H1 (cell line): ENCODE results near the gene GCLM. TPM values are rescaled to one million over a fixed set of nuclear protein-coding genes. Genes with fewer than 3 reads are reported as not detected.

Experiments
- CTCF ChIA-PET: fragments of 300-600 bp; sonication (Branson Sonifier 250); formaldehyde crosslinking; loops from one replicate; lab custom pipeline; 2021; ENCODE audit not compliant: partially characterized antibody; lab: Charles Lee
- POLR2A ChIA-PET: fragments of 300-600 bp; sonication (Branson Sonifier 250); formaldehyde crosslinking; loops from one replicate; lab custom pipeline; 2021; ENCODE audit warnings: inconsistent platforms; ENCODE audit not compliant: partially characterized antibody; lab: Charles Lee
- DNase-seq, 2 experiments: peaks; one replicate each; pipeline versions ENCODE4 v3.0.0 to v3.0.0-alpha.2; 2010 to 2022; ENCODE audit warnings: low spot score in 2 of 2, low read depth in 1 of 2, mixed read lengths in 1 of 2
- FAIRE-seq: peaks from 2 replicates; lab custom pipeline; 2011; peaks lifted over from hg19 to GRCh38; lab: Jason Lieb, UNC
- H2AFZ ChIP-seq: 2 replicates; pipeline ENCODE4 v1.8.1; 2012; ENCODE audit warnings: low read length, inconsistent platforms
- H2AK5ac ChIP-seq: 2 replicates; pipeline ENCODE4 v1.6.1; 2013; ENCODE audit warnings: low read depth, low read length
- H2BK120ac ChIP-seq: replicated peaks from 2 replicates; pipeline ENCODE3; 2013; ENCODE audit warnings: low read depth, low read length, inconsistent platforms
- H2BK12ac ChIP-seq: 2 replicates; pipeline ENCODE4 v1.6.1; 2013; ENCODE audit warnings: low read depth, low read length
- H2BK15ac ChIP-seq: 2 replicates; pipeline ENCODE4 v1.6.1; 2013; ENCODE audit warnings: low read length
- H2BK20ac ChIP-seq: 2 replicates; pipeline ENCODE4 v1.6.1; 2013; ENCODE audit warnings: low read length
- H2BK5ac ChIP-seq: 2 replicates; pipeline ENCODE4 v1.6.1; 2013; ENCODE audit warnings: low read depth, low read length
- H3K14ac ChIP-seq: 2 replicates; pipeline ENCODE4 v1.6.1; 2013; ENCODE audit warnings: inconsistent platforms; ENCODE audit not compliant: insufficient read length
- H3K18ac ChIP-seq: 2 replicates; pipeline ENCODE4 v1.6.1; 2013; ENCODE audit warnings: low read length; ENCODE audit errors: extremely low read depth
- H3K23ac ChIP-seq: 2 replicates; pipeline ENCODE4 v1.6.1; 2013; ENCODE audit warnings: inconsistent platforms; ENCODE audit not compliant: insufficient read length
- H3K23me2 ChIP-seq: 2 replicates; pipeline ENCODE4 v1.6.1; 2013; ENCODE audit warnings: low read depth, low read length
- H3K27ac ChIP-seq: 2 replicates; pipeline ENCODE4 v1.6.1; 2011; ENCODE audit warnings: low read depth, low read length, inconsistent platforms
- H3K27me3 ChIP-seq, 4 experiments: replicated peaks in 1 of 4; 1 replicate in 1 of 4; 2 replicates in 3 of 4; pipeline versions ENCODE4 v1.6.1 to v1.8.1; 2011 to 2013; ENCODE audit warnings: low read length in 3 of 4, mild to moderate bottlenecking in 3 of 4, inconsistent platforms in 2 of 4, mixed read lengths in 2 of 4, moderate library complexity in 1 of 4; ENCODE audit not compliant: control insufficient read depth in 3 of 4, insufficient read depth in 3 of 4; ENCODE audit errors: extremely low read depth in 1 of 4
- H3K36me3 ChIP-seq, 4 experiments: 2 replicates each; pipeline versions ENCODE4 v1.6.1 to v1.8.1; 2011 to 2013; ENCODE audit warnings: mild to moderate bottlenecking in 4 of 4, low read length in 3 of 4, moderate library complexity in 2 of 4, control low read depth in 1 of 4, inconsistent platforms in 1 of 4; ENCODE audit not compliant: insufficient read depth in 4 of 4, control insufficient read depth in 2 of 4
- H3K4ac ChIP-seq: replicated peaks from 2 replicates; pipeline ENCODE3; 2013; ENCODE audit warnings: low read length, low read depth, mixed read lengths, inconsistent platforms; ENCODE audit not compliant: insufficient read length
- H3K4me1 ChIP-seq, 4 experiments: replicated peaks in 1 of 4; 1 replicate in 1 of 4; 2 replicates in 3 of 4; pipeline versions ENCODE4 v1.6.1 to v1.8.1; 2011 to 2013; ENCODE audit warnings: low read length in 3 of 4, inconsistent platforms in 2 of 4, mixed read lengths in 1 of 4; ENCODE audit not compliant: insufficient read depth in 4 of 4, control insufficient read depth in 3 of 4
- H3K4me2 ChIP-seq, 2 experiments: 2 replicates each; pipeline versions ENCODE4 v1.6.1 to v1.8.1; 2011 to 2013; ENCODE audit warnings: low read depth in 2 of 2, low read length in 2 of 2, control low read depth in 1 of 2, inconsistent platforms in 1 of 2, mild to moderate bottlenecking in 1 of 2; ENCODE audit not compliant: insufficient read depth in 1 of 2
- H3K4me3 ChIP-seq, 4 experiments: fragments of 200-600, 300-600 bp in 1 of 4; sonication (generic), shearing (Covaris generic), sonication (Bioruptor Twin) in 1 of 4; 2 replicates each; pipeline versions ENCODE4 v1.5.1 to v1.8.1; 2011 to 2016; ENCODE audit warnings: low read length in 4 of 4, low read depth in 3 of 4, control low read depth in 2 of 4, inconsistent platforms in 2 of 4, mild to moderate bottlenecking in 2 of 4, mixed read lengths in 1 of 4, moderate library complexity in 1 of 4; ENCODE audit not compliant: insufficient read depth in 2 of 4; ENCODE audit errors: extremely low read depth in 1 of 4
- H3K56ac ChIP-seq: replicated peaks from 2 replicates; pipeline ENCODE3; 2013; ENCODE audit warnings: low read depth, mild to moderate bottlenecking, mixed read lengths, low read length, inconsistent platforms; ENCODE audit not compliant: insufficient read length
- H3K79me1 ChIP-seq: 2 replicates; pipeline ENCODE4 v1.6.1; 2013; ENCODE audit warnings: low read depth, low read length, control low read depth
- H3K79me2 ChIP-seq, 2 experiments: 2 replicates each; pipeline versions ENCODE4 v1.6.1 to v1.8.1; 2012 to 2013; ENCODE audit warnings: low read length in 2 of 2, mild to moderate bottlenecking in 2 of 2, inconsistent platforms in 1 of 2; ENCODE audit not compliant: insufficient read depth in 2 of 2, control insufficient read depth in 1 of 2
- H3K9ac ChIP-seq, 4 experiments: replicated peaks in 1 of 4; 1 replicate in 1 of 4; 2 replicates in 3 of 4; pipeline versions ENCODE4 v1.6.1 to v1.8.1; 2011 to 2013; ENCODE audit warnings: low read depth in 3 of 4, low read length in 3 of 4, control low read depth in 2 of 4, mild to moderate bottlenecking in 2 of 4, moderate library complexity in 2 of 4, inconsistent platforms in 1 of 4; ENCODE audit errors: extremely low read depth in 1 of 4
- H3K9me3 ChIP-seq, 2 experiments: 2 replicates each; pipeline versions ENCODE4 v1.6.1 to v1.8.1; 2012 to 2013; ENCODE audit warnings: mild to moderate bottlenecking in 2 of 2, moderate library complexity in 2 of 2, control low read depth in 1 of 2, inconsistent platforms in 1 of 2, low read depth in 1 of 2, low read length in 1 of 2, mixed read lengths in 1 of 2; ENCODE audit not compliant: insufficient read depth in 2 of 2
- H4K20me1 ChIP-seq, 2 experiments: replicated peaks in 1 of 2; 2 replicates each; pipeline versions ENCODE3 to v1.8.1; 2011 to 2013; ENCODE audit warnings: inconsistent platforms in 2 of 2, low read length in 2 of 2, mild to moderate bottlenecking in 1 of 2; ENCODE audit not compliant: insufficient read depth in 2 of 2, control insufficient read depth in 1 of 2
- H4K5ac ChIP-seq: 2 replicates; pipeline ENCODE4 v1.6.1; 2013; ENCODE audit warnings: low read length, low read depth, mixed read lengths, inconsistent platforms; ENCODE audit not compliant: insufficient read length
- H4K8ac ChIP-seq: 2 replicates; pipeline ENCODE4 v1.8.0; 2013; ENCODE audit warnings: mild to moderate bottlenecking, moderate library complexity, low read length, inconsistent platforms; ENCODE audit not compliant: insufficient read depth; ENCODE audit errors: extremely low read depth
- H4K91ac ChIP-seq: replicated peaks from 2 replicates; pipeline ENCODE3; 2013; ENCODE audit warnings: low read length, mixed read lengths, inconsistent platforms; ENCODE audit not compliant: insufficient read length
- CEBPB ChIP-seq: IDR thresholded peaks from 2 replicates; pipeline ENCODE4 v1.6.1; 2012; ENCODE audit warnings: low read depth, low read length
- CREB1 ChIP-seq: IDR thresholded peaks from 2 replicates; pipeline ENCODE4 v1.6.1; 2012; ENCODE audit warnings: inconsistent platforms
- GABPA ChIP-seq: IDR thresholded peaks from 2 replicates; pipeline ENCODE4 v1.6.1; 2011; ENCODE audit warnings: mild to moderate bottlenecking, low read length, moderate library complexity, borderline replicate concordance; ENCODE audit not compliant: insufficient read depth
- MAFK ChIP-seq: IDR thresholded peaks from 2 replicates; pipeline ENCODE4 v1.6.1; 2012; ENCODE audit warnings: low read depth, mild to moderate bottlenecking, improper control_type of control experiment, low read length
- NANOG ChIP-seq: IDR thresholded peaks from 2 replicates; pipeline ENCODE4 v1.6.1; 2011; ENCODE audit warnings: low read length, low read depth, mild to moderate bottlenecking, inconsistent platforms; ENCODE audit not compliant: insufficient read depth, poor library complexity, severe bottlenecking
- POLR2A ChIP-seq, 2 experiments: IDR thresholded peaks; 1 replicate in 1 of 2; 2 replicates in 1 of 2; pipeline ENCODE4 v1.6.1; 2011; ENCODE audit warnings: low read depth in 2 of 2, low read length in 2 of 2, mild to moderate bottlenecking in 2 of 2; ENCODE audit errors: control extremely low read depth in 1 of 2
- WGBS, 2 experiments: shearing (Covaris generic) in 1 of 2; methylation state at CpG; one replicate each; pipeline versions ENCODE4 v1.1.6 to v1.1.7; 2013 to 2015; ENCODE audit warnings: low lambda C conversion rate in 2 of 2, mixed read lengths in 2 of 2, inconsistent platforms in 1 of 2, low coverage in 1 of 2, missing lambda C conversion rate in 1 of 2; ENCODE audit not compliant: insufficient replicate concordance in 2 of 2, insufficient coverage in 1 of 2, insufficient read length in 1 of 2; ENCODE audit errors: extremely low coverage in 1 of 2, missing lambda C conversion rate in 1 of 2; 5-methylcytosine and 5-hydroxymethylcytosine counted together
- polyA plus RNA-seq, 7 experiments: library from polyadenylated mRNA; depleted of rRNA in 3 of 7; stranded (reverse) in 5 of 7; unstranded in 2 of 7; fragments of >200 nt in 5 of 7; fragments of 200-250 nt in 2 of 7; gene quantifications; 1 replicate in 5 of 7; 2 replicates in 1 of 7; 4 replicates in 1 of 7; pipeline versions ENCODE4 v1.2.1 to v1.2.3, GENCODE V29; 2011 to 2013; ENCODE audit warnings: missing spikeins in 2 of 7, mixed read lengths in 2 of 7
- total RNA-seq: library from RNA; stranded (reverse); fragmentation: NEBNext Ultra II Directional; extraction: Animal tissue kit (Norgen Biotek cat#: 25700); gene quantifications from 2 replicates; pipeline ENCODE4 v1.2.1, GENCODE V29; 2021

The GCLM gene
- total and polyA plus RNA-seq, 2 of the 8 experiments (the other 6 are each of a cell fraction or from before 2014, with no cell fraction given): 3.1 to 12.8 TPM

GRCh38 chr1:93906480-93906879 lies 2.8 kb downstream of the GCLM start:
- H3K23ac ChIP-seq: no peak overlapping the region
- no peak overlapping the region for H2BK5ac ChIP-seq
- H3K14ac ChIP-seq: no peak overlapping the region
- ChIA-PET POLR2A (no interaction called here), CTCF (no interaction called here)
- no peak for FAIRE-seq
- 0 out of 7 replicates have a peak, but pooled peaks cover 0 to 2% (median 1%) of the 10 kb centered on the region in 4 experiments for H3K27me3 ChIP-seq
- H2AFZ ChIP-seq: no peak overlapping the region
- no peak overlapping the region for H4K8ac ChIP-seq
- no peak overlapping the region for H3K4me3 ChIP-seq
- 93% methylated on average over 3 of the region's 3 CpGs; no CpG with 5 or more reads in 1 of the 2 experiments for WGBS, 2 experiments
- H3K4me2 ChIP-seq: no peak overlapping the region
- no peak overlapping the region for H2BK15ac ChIP-seq
- H3K27ac ChIP-seq: no peak overlapping the region
- H3K79me1 ChIP-seq: no peaks in the 10 kb centered on the region; the same call in 1 of the 2 replicates
- no peak overlapping the region for H3K4ac ChIP-seq
- H3K36me3 ChIP-seq: no peaks in the 10 kb centered on the region
- no peak overlapping the region for H3K18ac ChIP-seq
- no peak overlapping the region for H3K9ac ChIP-seq
- no peak overlapping the region for H2BK120ac ChIP-seq
- no peak overlapping the region for H3K56ac ChIP-seq
- H3K9me3 ChIP-seq: no peaks in the 10 kb centered on the region
- H3K4me1 ChIP-seq: peaks cover 0 to 3% (median 2%) of the 10 kb centered on the region in 4 experiments; a peak in 2 of 7 replicates
- H3K79me2 ChIP-seq: peaks cover 0 to 44% of the 10 kb centered on the region in 2 experiments; a peak in 2 of 4 replicates
- peaks cover 10% of the 10 kb centered on the region for H3K23me2 ChIP-seq
- DNase-seq: no peak
- TF ChIP-seq MAFK (no peak), CREB1 (no peak), NANOG (no peak), GABPA (no peak), POLR2A (IDR thresholded peaks at IDR 0.05; ENCODE audit: control extremely low read depth in 1 of 2, low read depth in 2 of 2, low read length in 2 of 2) (no peak), CEBPB (no peak)
- H2AK5ac ChIP-seq: no peak overlapping the region
- no peak overlapping the region for H4K5ac ChIP-seq
- no peak overlapping the region for H2BK12ac ChIP-seq
- no peak overlapping the region for H2BK20ac ChIP-seq
- no peak overlapping the region for H4K91ac ChIP-seq
- no peaks in the 10 kb centered on the region for H4K20me1 ChIP-seq
